T-helper 22 cell (primary cell): ENCODE data around the gene SLC2A4RG.

ENCODE experiments used
- DNase-seq: peaks from one replicate; pipeline ENCODE4 v3.0.0-alpha.2; 2020; ENCODE audit warnings: low read depth

Gene SLC2A4RG

DNA sequence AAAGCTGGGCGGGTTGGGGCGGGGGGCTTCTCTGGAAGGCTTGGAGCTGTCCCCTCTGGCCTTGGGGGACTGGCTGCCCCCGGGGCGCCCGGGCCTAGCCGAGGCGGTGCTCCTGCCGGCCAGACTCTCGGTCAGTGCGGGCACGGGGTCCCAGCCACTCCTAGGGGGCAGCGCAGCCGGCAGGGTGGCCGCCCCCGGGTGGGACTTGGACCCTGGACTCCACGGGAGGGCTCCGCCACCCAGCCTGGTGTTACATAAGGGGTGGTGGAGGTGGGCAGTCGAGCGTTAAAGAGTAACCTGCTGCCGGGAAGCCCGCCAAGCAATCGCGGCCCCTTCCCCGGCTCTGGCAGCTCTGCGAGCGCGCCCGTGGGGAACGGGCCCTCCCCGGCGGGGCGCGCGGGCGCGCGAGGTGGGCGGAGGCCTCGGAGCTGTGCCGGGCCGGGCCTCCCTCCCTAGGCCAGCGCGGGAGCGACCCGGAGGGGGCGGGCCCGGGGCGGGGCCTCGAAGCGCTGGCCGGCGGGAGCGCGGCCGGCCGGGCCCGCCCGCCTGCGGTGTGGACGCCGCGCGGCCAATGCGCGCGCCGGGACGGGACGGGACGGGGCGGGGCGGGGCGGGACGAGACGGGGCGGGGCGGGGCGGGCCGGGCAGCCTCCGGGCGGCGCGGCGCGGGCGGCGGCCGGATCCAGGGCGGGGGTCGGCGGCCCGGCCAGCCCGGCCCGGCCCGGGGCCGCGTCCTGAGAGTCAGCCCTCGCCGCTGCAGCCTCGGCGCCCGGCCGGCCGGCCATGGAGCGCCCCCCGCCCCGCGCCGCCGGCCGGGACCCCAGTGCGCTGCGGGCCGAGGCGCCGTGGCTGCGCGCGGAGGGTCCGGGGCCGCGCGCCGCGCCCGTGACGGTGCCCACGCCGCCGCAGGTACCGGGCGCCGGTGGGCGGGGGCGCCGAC, at the start of gene SLC2A4RG:
Gene SLC2A4RG, plus strand, starts transcription at position 647 of the 940 bp plus-strand sequence. Its CDS starts 137 bp downstream, at position 784.
- DNase-seq = peak; percentile 56

- DNase-seq = no peak
Observed at GRCh38 chr20:63690003-63690897, 49.3 kb upstream of the SLC2A4RG start.

GRCh38 chr20:63690898-63691710, 48.5 kb upstream of the SLC2A4RG start:
- no peak for DNase-seq

GRCh38 chr20:63691711-63692435, 47.7 kb upstream of the SLC2A4RG start:
- no peak for DNase-seq

DNA sequence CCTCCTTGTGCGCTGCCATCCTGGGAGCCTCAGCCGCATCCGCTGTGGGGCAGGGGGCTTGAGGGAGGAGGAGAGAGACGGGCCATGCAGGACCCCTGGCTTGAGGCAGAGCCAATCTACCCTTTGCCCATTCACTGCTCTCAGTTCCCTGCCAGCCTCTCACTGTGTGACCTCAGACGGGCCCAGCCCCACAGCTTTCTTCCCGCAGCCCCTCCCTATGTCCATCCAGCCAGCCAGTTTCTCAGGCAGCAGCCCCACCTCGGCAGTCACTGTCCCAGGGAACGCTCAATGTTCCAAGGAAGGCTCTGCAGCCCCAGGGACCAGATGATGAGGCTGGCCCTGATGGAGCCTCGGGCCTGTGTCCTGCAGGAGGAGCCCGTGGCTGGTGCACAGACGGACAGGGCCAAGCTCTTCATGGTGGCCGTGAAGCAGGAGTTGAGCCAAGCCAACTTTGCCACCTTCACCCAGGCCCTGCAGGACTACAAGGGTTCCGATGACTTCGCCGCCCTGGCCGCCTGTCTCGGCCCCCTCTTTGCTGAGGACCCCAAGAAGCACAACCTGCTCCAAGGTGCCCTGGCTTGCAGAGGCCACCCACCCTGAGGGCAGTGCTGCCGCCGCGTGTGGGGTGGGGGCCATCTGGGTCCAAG, 47.0 kb upstream of the SLC2A4RG start:
- DNase-seq = no peak

- DNase-seq = no peak
Observed at GRCh38 chr20:63693083-63693732, 46.4 kb upstream of the SLC2A4RG start.

- no peak for DNase-seq
Observed at GRCh38 chr20:63693733-63694583, 45.6 kb upstream of the SLC2A4RG start.

DNA sequence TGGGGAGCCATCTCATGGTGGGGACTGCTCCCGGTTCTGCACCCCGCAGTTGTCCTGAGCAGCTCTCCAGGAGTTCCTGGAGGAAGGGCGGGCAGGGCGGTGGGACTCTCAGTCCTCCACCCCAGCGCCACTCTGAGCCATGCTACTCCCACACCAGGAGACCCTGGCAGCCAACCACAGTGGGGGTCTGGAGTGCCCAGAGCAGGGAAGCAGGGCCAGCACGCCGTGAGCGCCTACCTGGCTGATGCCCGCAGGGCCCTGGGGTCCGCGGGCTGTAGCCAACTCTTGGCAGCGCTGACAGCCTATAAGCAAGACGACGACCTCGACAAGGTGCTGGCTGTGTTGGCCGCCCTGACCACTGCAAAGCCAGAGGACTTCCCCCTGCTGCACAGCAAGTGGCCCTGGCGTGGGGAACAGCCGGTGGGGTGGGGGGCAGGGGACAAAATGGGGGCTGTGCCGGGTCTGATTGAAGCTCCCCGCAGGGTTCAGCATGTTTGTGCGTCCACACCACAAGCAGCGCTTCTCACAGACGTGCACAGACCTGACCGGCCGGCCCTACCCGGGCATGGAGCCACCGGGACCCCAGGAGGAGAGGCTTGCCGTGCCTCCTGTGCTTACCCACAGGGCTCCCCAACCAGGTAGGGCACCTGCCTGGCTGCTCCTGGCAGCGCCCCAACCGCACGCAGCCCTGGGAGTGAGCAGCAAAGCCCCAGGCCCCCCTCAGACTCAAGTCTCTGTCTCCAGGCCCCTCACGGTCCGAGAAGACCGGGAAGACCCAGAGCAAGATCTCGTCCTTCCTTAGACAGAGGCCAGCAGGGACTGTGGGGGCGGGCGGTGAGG, 44.8 kb upstream of the SLC2A4RG start:
- no peak for DNase-seq

- no peak for DNase-seq
Observed at GRCh38 chr20:63695424-63696305, 43.9 kb upstream of the SLC2A4RG start.

GRCh38 chr20:63696306-63696627, 43.3 kb upstream of the SLC2A4RG start:
- DNase-seq = no peak

DNA sequence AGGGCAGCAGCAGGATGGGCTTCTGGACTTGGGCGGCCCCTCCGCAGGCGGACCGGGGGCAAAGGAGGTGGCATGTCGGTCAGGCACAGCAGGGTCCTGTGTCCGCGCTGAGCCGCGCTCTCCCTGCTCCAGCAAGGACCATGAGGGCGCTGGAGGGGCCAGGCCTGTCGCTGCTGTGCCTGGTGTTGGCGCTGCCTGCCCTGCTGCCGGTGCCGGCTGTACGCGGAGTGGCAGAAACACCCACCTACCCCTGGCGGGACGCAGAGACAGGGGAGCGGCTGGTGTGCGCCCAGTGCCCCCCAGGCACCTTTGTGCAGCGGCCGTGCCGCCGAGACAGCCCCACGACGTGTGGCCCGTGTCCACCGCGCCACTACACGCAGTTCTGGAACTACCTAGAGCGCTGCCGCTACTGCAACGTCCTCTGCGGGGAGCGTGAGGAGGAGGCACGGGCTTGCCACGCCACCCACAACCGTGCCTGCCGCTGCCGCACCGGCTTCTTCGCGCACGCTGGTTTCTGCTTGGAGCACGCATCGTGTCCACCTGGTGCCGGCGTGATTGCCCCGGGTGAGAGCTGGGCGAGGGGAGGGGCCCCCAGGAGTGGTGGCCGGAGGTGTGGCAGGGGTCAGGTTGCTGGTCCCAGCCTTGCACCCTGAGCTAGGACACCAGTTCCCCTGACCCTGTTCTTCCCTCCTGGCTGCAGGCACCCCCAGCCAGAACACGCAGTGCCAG, 42.8 kb upstream of the SLC2A4RG start, which contains the start of gene TNFRSF6B:
Gene TNFRSF6B, plus strand, starts transcription at position 25 of the 729 bp plus-strand sequence. Its CDS starts 116 bp downstream, at position 141.
- DNase-seq = no peak

DNA sequence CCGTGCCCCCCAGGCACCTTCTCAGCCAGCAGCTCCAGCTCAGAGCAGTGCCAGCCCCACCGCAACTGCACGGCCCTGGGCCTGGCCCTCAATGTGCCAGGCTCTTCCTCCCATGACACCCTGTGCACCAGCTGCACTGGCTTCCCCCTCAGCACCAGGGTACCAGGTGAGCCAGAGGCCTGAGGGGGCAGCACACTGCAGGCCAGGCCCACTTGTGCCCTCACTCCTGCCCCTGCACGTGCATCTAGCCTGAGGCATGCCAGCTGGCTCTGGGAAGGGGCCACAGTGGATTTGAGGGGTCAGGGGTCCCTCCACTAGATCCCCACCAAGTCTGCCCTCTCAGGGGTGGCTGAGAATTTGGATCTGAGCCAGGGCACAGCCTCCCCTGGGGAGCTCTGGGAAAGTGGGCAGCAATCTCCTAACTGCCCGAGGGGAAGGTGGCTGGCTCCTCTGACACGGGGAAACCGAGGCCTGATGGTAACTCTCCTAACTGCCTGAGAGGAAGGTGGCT, 42.2 kb upstream of the SLC2A4RG start:
- DNase-seq = no peak

DNA sequence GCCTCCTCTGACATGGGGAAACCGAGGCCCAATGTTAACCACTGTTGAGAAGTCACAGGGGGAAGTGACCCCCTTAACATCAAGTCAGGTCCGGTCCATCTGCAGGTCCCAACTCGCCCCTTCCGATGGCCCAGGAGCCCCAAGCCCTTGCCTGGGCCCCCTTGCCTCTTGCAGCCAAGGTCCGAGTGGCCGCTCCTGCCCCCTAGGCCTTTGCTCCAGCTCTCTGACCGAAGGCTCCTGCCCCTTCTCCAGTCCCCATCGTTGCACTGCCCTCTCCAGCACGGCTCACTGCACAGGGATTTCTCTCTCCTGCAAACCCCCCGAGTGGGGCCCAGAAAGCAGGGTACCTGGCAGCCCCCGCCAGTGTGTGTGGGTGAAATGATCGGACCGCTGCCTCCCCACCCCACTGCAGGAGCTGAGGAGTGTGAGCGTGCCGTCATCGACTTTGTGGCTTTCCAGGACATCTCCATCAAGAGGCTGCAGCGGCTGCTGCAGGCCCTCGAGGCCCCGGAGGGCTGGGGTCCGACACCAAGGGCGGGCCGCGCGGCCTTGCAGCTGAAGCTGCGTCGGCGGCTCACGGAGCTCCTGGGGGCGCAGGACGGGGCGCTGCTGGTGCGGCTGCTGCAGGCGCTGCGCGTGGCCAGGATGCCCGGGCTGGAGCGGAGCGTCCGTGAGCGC, 41.6 kb upstream of the SLC2A4RG start:
- no peak for DNase-seq

DNA sequence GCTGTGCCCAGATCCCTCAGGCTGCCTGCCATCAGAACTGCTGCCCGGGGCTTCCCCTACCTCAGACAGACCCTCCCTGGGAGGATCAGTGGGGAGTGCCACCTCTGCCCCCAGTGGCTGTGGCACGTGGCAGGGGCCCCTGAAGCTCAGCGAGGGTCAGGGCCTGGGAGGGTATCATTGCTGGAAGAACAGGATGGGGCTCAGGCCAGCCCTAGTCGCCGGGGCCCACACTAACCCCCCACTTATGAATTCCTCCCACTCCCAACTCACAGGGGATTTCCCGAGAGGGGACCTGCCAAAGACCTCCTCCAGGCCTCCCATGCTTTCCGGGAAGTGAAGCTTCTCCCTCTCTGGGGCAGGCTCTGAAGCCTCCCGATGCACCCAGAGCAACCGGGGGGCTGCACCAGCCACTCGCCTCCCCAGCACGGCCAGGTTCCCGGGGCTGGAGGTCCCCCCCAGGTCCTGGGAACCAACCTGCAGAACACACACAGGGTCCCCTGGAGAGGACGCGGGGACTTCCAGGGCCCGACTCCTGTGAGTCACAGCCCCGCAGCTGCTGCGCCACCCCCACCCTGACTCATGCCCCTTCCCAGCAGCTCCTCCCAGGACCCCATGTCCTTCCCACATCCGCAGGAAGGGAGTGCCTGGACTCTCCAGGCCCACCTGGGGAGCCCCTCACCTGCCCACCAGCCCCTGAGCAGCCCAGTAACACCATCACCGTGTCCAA, 40.7 kb upstream of the SLC2A4RG start:
- DNase-seq = no peak
